Measurements from ENCODE around the gene FLII.

Gene FLII

DNA sequence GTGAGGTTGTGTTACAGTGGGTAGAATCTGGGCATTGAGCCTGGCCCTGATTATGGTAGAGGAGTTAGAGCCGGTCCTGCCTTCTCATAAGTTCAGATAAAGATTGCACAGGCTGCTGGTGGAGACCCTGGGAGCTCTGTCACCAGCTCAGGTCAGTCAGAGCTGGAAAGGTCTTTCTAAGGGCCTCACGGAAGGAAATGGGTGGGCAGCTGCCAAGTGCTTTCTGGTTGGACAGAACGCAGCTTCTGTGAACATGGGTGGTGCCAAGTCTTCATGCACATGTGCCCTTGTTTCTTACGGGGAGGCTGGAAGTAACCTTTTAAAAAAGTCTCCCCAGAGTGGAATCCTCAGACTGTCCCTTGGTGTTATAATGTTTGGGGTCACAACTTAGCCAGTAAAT is 60.0 kb downstream of the FLII start:
- H3K4me1 Mint-ChIP-seq, result peaks cover 30 to 42% of the 10 kb centered on the region in 2 donors
- no peak for DNase-seq
- H3K4me3 Mint-ChIP-seq, result no peak overlapping the region
- H3K36me3 Mint-ChIP-seq, result peaks cover 35 to 61% of the 10 kb centered on the region in 2 donors
- H3K27ac Mint-ChIP-seq, result peak overlapping the region; percentile 53
- no peaks in the 10 kb centered on the region for H3K9me3 Mint-ChIP-seq
- no peaks in the 10 kb centered on the region for H3K27me3 Mint-ChIP-seq
- no peak for ATAC-seq (replicated peaks)

DNA sequence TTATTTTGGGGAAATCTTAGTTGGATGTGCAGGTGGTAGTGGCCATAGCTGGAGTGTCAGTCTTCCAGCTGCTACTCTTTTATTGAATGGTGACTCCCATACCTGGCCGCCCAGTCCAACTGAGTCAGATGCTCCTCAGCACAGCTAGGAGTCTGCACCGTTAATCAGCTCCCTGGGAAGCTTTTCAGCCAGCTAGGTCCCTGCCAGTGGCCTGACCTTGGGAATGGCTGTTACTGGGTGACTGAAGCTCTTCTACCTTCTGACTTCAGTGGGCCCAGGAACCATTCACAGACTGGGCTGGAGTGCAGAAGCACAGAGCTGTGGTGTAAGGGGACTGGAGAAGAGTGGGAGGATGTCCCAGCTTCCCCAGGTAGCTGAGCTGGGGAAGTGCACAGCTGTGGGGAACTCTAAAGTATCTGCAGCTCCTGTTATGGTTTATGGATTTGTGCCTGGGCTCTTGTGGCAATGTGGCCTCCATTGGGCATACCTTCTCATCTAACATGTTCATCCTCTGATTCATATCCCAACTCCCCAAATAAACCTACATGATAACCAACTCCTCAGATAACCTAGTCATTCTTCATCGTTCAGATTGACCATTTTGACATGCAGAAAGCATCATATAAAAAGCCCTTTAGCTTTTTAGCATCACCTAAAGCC is 60.9 kb downstream of the FLII start:
- peaks cover 29 to 40% of the 10 kb centered on the region in 2 donors for H3K4me1 Mint-ChIP-seq
- H3K9me3 Mint-ChIP-seq, result no peaks in the 10 kb centered on the region
- no peaks in the 10 kb centered on the region for H3K27me3 Mint-ChIP-seq
- H3K36me3 Mint-ChIP-seq, result peaks cover 37 to 59% of the 10 kb centered on the region in 2 donors
- H3K4me3 Mint-ChIP-seq, result no peak overlapping the region
- no peak for ATAC-seq (replicated peaks)
- H3K27ac Mint-ChIP-seq, result peak overlapping the region; percentile 6
- no peak for DNase-seq

DNA sequence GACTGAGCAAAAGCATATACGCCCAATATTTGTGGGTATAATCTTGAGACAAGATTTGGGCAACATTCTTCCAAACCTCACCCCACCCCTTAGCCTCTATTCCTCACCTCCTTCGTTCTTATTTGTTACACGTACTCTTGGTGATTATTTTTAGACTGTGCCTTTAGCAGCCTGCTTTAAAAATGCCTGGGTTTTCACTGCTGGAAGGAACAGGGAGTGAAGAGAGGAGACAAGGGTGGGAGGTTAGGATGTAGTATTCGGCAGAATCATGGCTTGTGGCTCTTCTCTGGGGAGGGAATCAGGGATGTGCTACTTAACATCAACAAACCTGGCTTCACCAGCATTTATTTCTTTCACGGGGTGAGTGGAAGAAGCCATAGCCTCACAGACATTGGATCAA is 63.3 kb downstream of the FLII start:
- peaks cover 45 to 55% of the 10 kb centered on the region in 2 donors for H3K36me3 Mint-ChIP-seq
- DNase-seq, result no peak
- ATAC-seq (replicated peaks), result no peak
- peak overlapping the region; percentile 37 for H3K27ac Mint-ChIP-seq
- H3K4me3 Mint-ChIP-seq, result no peak overlapping the region
- peaks cover 27 to 58% of the 10 kb centered on the region in 2 donors for H3K4me1 Mint-ChIP-seq
- no peaks in the 10 kb centered on the region for H3K9me3 Mint-ChIP-seq
- H3K27me3 Mint-ChIP-seq, result no peaks in the 10 kb centered on the region

Measured in stimulated activated naive B cell treated with anti-CD40 and anti-IgM and Interleukin-4, amounts not matched to agents 10 μg/mL and 1 μg/mL and 100 μg/mL, for 72 hours (primary cell).